K562 (cell line): ENCODE measurements around the gene KLB. TPM values are rescaled to one million over a fixed set of nuclear protein-coding genes. Genes with fewer than 3 reads are reported as not detected.

Experiments
- BRF1 ChIP-seq: IDR thresholded peaks from 3 replicates; pipeline ENCODE4 v1.6.1; 2011; ENCODE audit warnings: borderline replicate concordance, mild to moderate bottlenecking; ENCODE audit not compliant: insufficient read length; ENCODE audit errors: extremely low read depth
- CBX3 ChIP-seq, 2 experiments: IDR thresholded peaks; 1 replicate in 1 of 2; 2 replicates in 1 of 2; pipeline ENCODE4 v1.6.1; 2012; ENCODE audit warnings: inconsistent platforms in 2 of 2, low read length in 2 of 2, borderline replicate concordance in 1 of 2, control low read depth in 1 of 2
- GABPA ChIP-seq: fragments of 200-800 bp; sonication (Bioruptor generic); conservative IDR thresholded peaks from 2 replicates; pipeline ENCODE4 v1.6.1; 2016; ENCODE audit warnings: low read depth, missing genetic modification characterization, missing compliant biosample characterization
- HDAC8 ChIP-seq: fragments of 450-650 bp; IDR thresholded peaks from 2 replicates; pipeline ENCODE4 v1.6.1; 2016; ENCODE audit warnings: mild to moderate bottlenecking, missing genetic modification characterization, moderate library complexity, missing compliant biosample characterization
- MYBL2 ChIP-seq, 2 experiments: fragments of 450-650 bp in 1 of 2; sonication (generic) in 1 of 2; formaldehyde crosslinking in 1 of 2; IDR thresholded peaks; 2 replicates each; pipeline versions ENCODE4 v1.6.1 to v1.8.1; 2017 to 2022; ENCODE audit warnings: borderline replicate concordance in 1 of 2, inconsistent platforms in 1 of 2, low read depth in 1 of 2, mild to moderate bottlenecking in 1 of 2, missing genetic modification reagents in 1 of 2, moderate library complexity in 1 of 2
- NFE2L1 ChIP-seq: fragments of 450-650 bp; IDR thresholded peaks from 2 replicates; pipeline ENCODE4 v1.6.1; 2016; ENCODE audit warnings: missing genetic modification characterization, low read depth, mild to moderate bottlenecking, missing compliant biosample characterization, moderate library complexity, borderline replicate concordance
- RBM15 ChIP-seq: fragments of 200-400 bp; formaldehyde crosslinking; IDR thresholded peaks from 2 replicates; pipeline ENCODE4 v1.6.1; 2018; ENCODE audit warnings: mild to moderate bottlenecking, low read length, moderate library complexity; ENCODE audit not compliant: insufficient read depth
- SMAD2 ChIP-seq: fragments of 150-350 bp; IDR thresholded peaks from 2 replicates; pipeline ENCODE4 v1.6.1; 2014; ENCODE audit warnings: low read depth, mild to moderate bottlenecking, low read length
- SRSF3 ChIP-seq: fragments of 200-400 bp; formaldehyde crosslinking; IDR thresholded peaks from 2 replicates; pipeline ENCODE4 v1.6.1; 2016; ENCODE audit warnings: mild to moderate bottlenecking, low read length, moderate library complexity; ENCODE audit not compliant: insufficient read depth
- TARDBP ChIP-seq: fragments of 450-650 bp; IDR thresholded peaks from 2 replicates; pipeline ENCODE4 v1.6.1; 2016
- TBP ChIP-seq: optimal IDR thresholded peaks from 2 replicates; pipeline ENCODE3; 2011; ENCODE audit warnings: low read depth, low read length, improper control_type of control experiment
- XRCC3 ChIP-seq: fragments of 450-650 bp; IDR thresholded peaks from 2 replicates; pipeline ENCODE4 v1.6.1; 2017; ENCODE audit warnings: mild to moderate bottlenecking, moderate library complexity
- XRCC4 ChIP-seq: IDR thresholded peaks from one replicate; pipeline ENCODE4 v1.6.1; 2011; ENCODE audit not compliant: insufficient read depth, insufficient read length; ENCODE audit errors: extremely low read depth
- ZBTB33 ChIP-seq: sonication (generic); formaldehyde crosslinking; IDR thresholded peaks from 2 replicates; pipeline ENCODE4 v1.8.1; 2023; ENCODE audit warnings: mild to moderate bottlenecking, missing genetic modification reagents
- ZEB2 ChIP-seq: fragments of 450-650 bp; IDR thresholded peaks from 2 replicates; pipeline ENCODE4 v1.6.1; 2016
- ZNF133 ChIP-seq: fragments of 250-450 bp; sonication (Bioruptor Pico); IDR thresholded peaks from 2 replicates; pipeline ENCODE4 v1.4.0; 2020; ENCODE audit warnings: mild to moderate bottlenecking
- ZNF239 ChIP-seq: fragments of 250-450 bp; sonication (Bioruptor Pico); IDR thresholded peaks from 2 replicates; pipeline ENCODE4 v1.4.0; 2020; ENCODE audit warnings: mild to moderate bottlenecking
- ZNF57 ChIP-seq: fragments of 450-650 bp; formaldehyde crosslinking; IDR thresholded peaks from 2 replicates; pipeline ENCODE4 v1.4.0; 2020; ENCODE audit warnings: mild to moderate bottlenecking, moderate library complexity
- ZNF785 ChIP-seq: fragments of 250-450 bp; sonication (Bioruptor Pico); IDR thresholded peaks from 2 replicates; pipeline ENCODE4 v1.4.0; 2020; ENCODE audit warnings: mild to moderate bottlenecking
- polyA plus RNA-seq, 8 experiments: library from polyadenylated mRNA; depleted of rRNA in 4 of 8; stranded (reverse) in 5 of 8; unstranded in 3 of 8; fragments of >200 nt; fragmentation: Nextera tagmentation in 2 of 8; fragmentation: Illumina TruSeq in 1 of 8; extraction: Ambion mirVana in 2 of 8; extraction: Trizol in 1 of 8; gene quantifications; 2 replicates each; pipeline versions ENCODE4 v1.2.1 to v1.2.3, GENCODE V29; 2011 to 2014; ENCODE audit warnings: inconsistent platforms in 1 of 8, missing spikeins in 1 of 8
- total RNA-seq, 7 experiments: library from RNA; depleted of rRNA in 6 of 7; stranded (reverse); fragments of >200 nt in 6 of 7; fragmentation: Illumina TruSeq in 2 of 7; extraction: Trizol in 2 of 7; gene quantifications; 2 replicates each; pipeline versions ENCODE4 v1.2.1 to v1.2.3, GENCODE V29; 2011 to 2021; ENCODE audit warnings: low replicate concordance in 1 of 7
- TF ChIP-seq, protein P1 (sequence below), 2 experiments: fragments of 450-650 bp; IDR thresholded peaks; 2 replicates each; pipeline ENCODE4 v1.6.1; 2016
- TF ChIP-seq, protein P2 (sequence below): fragments of 250-450 bp; sonication (Bioruptor Pico); IDR thresholded peaks from 2 replicates; pipeline ENCODE4 v1.8.0; 2022; ENCODE audit warnings: moderate library complexity, mild to moderate bottlenecking, inconsistent platforms
- TF ChIP-seq, protein P3 (sequence below), 3 experiments: IDR thresholded peaks in 2 of 3; conservative IDR thresholded peaks in 1 of 3; 2 replicates each; pipeline ENCODE4 v1.5.1; 2011 to 2012; ENCODE audit warnings: low read length in 3 of 3, mild to moderate bottlenecking in 3 of 3, control low read depth in 2 of 3, improper control_type of control experiment in 1 of 3, inconsistent platforms in 1 of 3, low read depth in 1 of 3, mixed read lengths in 1 of 3, moderate library complexity in 1 of 3; ENCODE audit not compliant: insufficient read depth in 2 of 3

Gene KLB
- total and polyA plus RNA-seq, 9 of the 15 experiments (the other 6 are each of a cell fraction or from before 2014, with no cell fraction given) = 0.04 to 0.13 TPM; not detected in 7

GRCh38 chr4:39464886-39465501 is 58.3 kb downstream of the KLB start (continued):
- TF ChIP-seq, protein P1, sequence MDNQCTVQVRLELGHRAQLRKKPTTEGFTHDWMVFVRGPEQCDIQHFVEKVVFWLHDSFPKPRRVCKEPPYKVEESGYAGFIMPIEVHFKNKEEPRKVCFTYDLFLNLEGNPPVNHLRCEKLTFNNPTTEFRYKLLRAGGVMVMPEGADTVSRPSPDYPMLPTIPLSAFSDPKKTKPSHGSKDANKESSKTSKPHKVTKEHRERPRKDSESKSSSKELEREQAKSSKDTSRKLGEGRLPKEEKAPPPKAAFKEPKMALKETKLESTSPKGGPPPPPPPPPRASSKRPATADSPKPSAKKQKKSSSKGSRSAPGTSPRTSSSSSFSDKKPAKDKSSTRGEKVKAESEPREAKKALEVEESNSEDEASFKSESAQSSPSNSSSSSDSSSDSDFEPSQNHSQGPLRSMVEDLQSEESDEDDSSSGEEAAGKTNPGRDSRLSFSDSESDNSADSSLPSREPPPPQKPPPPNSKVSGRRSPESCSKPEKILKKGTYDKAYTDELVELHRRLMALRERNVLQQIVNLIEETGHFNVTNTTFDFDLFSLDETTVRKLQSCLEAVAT (IDR thresholded peaks at IDR 0.05) = no peak
- TF ChIP-seq GABPA (tag) (no peak; the same call in 1 of the 2 replicates), SMAD2 (no peak), HDAC8 (no peak), CBX3 (IDR thresholded peaks at IDR 0.05; ENCODE audit: borderline replicate concordance in 1 of 2, low read length in 2 of 2) (0 out of 3 replicates have a peak, but pooled peaks of 1 of the 2 experiments have one; percentile 64), TBP (peak; percentile 37), XRCC4 (no peak), ZEB2 (no peak), ZNF785 (no peak), ZNF57 (CRISPR knock-in tag) (no peak), SRSF3 (no peak), ZNF239 (no peak), NFE2L1 (tag) (no peak), ZBTB33 (CRISPR knock-in tag) (no peak), TARDBP (no peak), XRCC3 (no peak), BRF1 (no peak), RBM15 (no peak), ZNF133 (CRISPR knock-in tag) (no peak), MYBL2 (IDR thresholded peaks at IDR 0.05; ENCODE audit: low read depth) (no peak), MYBL2 (CRISPR knock-in tag; IDR thresholded peaks at IDR 0.05; ENCODE audit: borderline replicate concordance) (no peak)
- TF ChIP-seq, protein P2, sequence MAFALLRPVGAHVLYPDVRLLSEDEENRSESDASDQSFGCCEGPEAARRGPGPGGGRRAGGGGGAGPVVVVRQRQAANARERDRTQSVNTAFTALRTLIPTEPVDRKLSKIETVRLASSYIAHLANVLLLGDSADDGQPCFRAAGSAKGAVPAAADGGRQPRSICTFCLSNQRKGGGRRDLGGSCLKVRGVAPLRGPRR (CRISPR knock-in tag) = no peak
- TF ChIP-seq, protein P3, sequence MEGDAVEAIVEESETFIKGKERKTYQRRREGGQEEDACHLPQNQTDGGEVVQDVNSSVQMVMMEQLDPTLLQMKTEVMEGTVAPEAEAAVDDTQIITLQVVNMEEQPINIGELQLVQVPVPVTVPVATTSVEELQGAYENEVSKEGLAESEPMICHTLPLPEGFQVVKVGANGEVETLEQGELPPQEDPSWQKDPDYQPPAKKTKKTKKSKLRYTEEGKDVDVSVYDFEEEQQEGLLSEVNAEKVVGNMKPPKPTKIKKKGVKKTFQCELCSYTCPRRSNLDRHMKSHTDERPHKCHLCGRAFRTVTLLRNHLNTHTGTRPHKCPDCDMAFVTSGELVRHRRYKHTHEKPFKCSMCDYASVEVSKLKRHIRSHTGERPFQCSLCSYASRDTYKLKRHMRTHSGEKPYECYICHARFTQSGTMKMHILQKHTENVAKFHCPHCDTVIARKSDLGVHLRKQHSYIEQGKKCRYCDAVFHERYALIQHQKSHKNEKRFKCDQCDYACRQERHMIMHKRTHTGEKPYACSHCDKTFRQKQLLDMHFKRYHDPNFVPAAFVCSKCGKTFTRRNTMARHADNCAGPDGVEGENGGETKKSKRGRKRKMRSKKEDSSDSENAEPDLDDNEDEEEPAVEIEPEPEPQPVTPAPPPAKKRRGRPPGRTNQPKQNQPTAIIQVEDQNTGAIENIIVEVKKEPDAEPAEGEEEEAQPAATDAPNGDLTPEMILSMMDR (IDR thresholded peaks at IDR 0.05 in 2 of 3, conservative IDR thresholded peaks at IDR 0.05 in 1 of 3; ENCODE audit: insufficient read depth in 2 of 3, low read depth in 1 of 3, low read length in 3 of 3) = peak in 2 of 3 experiments; percentile 46 to 55; a peak in 2 of 6 replicates
